NCI-H146 treated with DMSO at 0.1 percent for 48 hours (cell line): ENCODE measurements around the gene NVL.
A peak's percentile ranks its signal among the peaks of the same experiment; 100 is the strongest.
"Not testable (repeated sequence)": the region's sequence is repeated elsewhere in the genome, so short reads cannot be mapped to it uniquely, and the experiment has no call there.

Experiments used
- DNase-seq: peaks from one replicate; lab custom pipeline; 2025; ENCODE audit not compliant: unreplicated experiment; lab: John Stamatoyannopoulos, UW

The NVL gene

DNA sequence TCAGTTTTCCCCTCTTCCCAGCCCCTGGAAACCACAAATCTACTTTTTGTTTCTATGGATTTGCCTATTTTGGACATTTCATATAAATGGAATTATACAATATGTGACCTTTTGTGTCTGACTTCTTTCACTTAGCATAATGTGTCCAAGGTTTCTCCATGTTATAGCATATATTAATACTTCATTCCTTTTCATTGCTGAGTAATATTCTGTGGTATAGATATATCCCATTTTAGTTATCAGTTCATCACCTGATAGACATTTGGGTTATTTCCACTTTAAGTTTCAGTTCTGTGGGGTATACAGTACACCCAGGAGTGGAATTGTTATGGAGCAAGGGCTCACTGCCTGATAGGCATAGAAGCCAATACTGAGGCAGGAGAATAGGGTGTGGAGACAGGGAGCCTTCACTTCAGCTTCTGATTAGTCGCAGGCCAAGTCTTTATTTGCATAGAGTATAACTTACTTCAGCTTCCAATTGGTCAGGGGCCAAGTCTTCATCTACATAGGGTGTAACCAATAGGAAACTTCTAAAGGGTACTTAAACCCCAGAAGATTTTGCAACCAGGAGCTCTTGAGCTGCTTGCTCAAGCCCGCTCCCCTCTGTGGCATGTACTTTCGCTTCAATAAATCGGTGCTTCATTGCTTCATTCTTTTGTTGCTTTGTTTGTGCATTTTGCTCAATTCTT is 8.3 kb upstream of the NVL start:
- DNase-seq, result no peak

- DNase-seq, result no peak
Observed at GRCh38 chr1:224333939-224334786, 4.2 kb upstream of the NVL start.

GRCh38 chr1:224333309-224333926 is 3.4 kb upstream of the NVL start:
- DNase-seq, result peak; percentile 45

- DNase-seq, result no peak
Observed at GRCh38 chr1:224331824-224332223, 1.9 kb upstream of the NVL start.

GRCh38 chr1:224331326-224331725 is 1.4 kb upstream of the NVL start:
- DNase-seq, result no peak

DNA sequence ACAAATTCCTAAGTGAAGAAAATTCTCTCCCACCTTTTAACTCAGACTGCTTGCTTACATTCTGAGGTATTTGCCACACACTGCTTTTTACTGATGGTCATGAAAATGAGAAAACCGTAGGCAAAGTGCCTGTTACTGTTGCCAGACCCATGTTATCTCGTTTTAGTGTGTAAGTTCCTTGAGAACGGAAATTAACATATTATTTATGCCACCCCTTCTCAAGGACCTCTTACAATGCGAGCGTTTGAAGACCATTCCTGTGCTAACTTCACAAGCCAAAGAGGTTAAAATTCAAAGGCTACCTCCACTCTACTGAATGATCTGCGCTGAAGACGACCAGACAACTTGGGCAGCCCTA is 509 bp downstream of the NVL start:
- DNase-seq, result no peak

GRCh38 chr1:224328644-224329043 is 1.3 kb downstream of the NVL start:
- no peak for DNase-seq

DNA sequence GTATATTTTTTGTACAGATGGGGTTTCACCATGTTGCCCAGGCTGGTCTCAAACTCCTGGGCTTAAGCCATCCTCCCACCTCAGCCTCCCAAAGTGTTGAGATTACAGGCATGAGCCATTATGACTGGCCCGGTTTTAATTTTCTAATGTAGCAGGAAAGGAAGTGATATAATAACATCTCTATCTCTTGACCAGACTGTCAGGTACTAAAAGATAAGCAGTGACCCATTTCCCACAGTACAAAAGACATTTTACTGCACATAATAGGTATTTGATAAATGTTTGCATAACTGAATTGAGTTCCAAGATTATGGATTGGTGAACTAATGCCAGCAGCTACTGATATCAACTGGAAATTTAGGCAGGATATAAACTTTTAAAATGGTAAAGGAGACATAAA is 4.0 kb downstream of the NVL start:
- DNase-seq, result no peak

DNA sequence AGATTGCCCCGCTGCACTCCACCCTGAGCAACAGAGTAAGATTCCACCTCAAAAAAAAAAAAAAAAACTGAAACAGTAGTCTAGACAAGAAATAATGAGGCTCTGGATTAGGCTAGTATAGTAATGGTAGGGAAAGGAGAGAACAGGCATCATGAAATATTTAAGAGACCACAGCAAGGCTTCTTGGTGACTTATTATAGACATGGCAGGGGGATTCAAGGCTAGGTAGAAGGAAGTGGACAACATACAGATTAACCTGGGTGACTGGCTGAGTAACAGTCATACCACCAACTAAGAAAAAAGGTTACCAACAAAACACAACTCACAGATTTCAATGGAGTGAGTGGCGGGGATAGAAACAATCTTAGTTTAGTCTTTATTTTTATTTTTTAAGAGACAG is 8.3 kb downstream of the NVL start:
- DNase-seq, result no peak

- peak; percentile 50 for DNase-seq
Observed at GRCh38 chr1:224317383-224318045, 12.5 kb downstream of the NVL start.

DNA sequence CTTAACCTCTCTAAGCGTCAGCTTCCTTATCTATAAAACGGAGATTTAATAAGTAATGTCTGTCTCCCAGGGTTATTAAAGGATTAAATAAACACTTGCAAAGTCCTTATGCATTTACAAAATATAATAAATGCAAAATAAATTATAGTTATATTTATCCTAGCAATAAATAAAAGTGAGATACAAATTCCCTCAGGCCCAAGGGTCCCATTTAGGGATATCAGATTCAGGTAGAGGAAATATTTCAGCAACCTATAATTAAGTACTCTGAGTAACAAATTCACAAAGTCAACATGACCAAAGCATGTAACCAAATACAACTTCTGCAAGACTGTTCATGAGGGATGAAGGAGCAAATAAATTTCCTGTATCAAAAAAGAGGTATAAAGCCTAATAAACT is 17.9 kb downstream of the NVL start:
- DNase-seq, result no peak

- not testable (repeated sequence) for DNase-seq
Observed at GRCh38 chr1:224311503-224311902, 18.5 kb downstream of the NVL start.

DNA sequence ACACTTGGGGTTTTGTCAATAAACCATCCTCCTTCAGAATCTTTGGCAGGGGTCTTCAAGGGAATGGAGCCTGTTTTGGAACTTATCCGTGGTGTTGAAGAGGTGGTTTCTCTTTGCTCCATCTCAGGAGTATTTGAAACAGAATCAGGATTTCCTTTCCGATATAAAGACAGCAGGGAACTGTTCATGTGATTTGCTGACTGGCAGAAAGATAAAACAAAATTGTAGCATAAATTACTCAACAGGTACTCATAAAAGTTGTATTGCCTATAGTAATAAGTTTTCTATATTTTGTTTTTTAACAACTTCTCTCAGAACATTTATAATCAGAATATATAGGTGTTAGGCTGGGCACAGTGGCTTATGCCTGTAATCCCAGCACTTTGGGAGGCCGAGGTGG is 21.9 kb downstream of the NVL start:
- DNase-seq, result no peak

DNA sequence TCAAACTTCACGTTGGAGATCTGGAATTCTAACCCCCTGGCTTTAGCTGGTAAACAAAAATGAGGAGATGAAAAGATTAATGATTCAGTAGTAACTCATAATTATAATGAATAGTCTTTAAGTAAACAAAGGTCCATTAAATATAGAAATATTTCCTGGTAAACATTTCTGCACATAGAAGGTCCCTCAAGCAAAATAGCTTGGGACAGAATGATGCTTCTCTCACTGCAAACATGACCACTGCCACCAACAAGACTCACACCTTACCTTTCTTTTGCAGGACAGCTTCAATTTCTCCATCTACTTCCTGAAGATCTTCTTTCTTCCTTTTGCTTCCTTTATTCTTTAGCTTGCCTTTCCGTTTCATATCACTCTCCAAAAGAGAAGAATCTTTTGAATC is 25.2 kb downstream of the NVL start:
- no peak for DNase-seq

DNA sequence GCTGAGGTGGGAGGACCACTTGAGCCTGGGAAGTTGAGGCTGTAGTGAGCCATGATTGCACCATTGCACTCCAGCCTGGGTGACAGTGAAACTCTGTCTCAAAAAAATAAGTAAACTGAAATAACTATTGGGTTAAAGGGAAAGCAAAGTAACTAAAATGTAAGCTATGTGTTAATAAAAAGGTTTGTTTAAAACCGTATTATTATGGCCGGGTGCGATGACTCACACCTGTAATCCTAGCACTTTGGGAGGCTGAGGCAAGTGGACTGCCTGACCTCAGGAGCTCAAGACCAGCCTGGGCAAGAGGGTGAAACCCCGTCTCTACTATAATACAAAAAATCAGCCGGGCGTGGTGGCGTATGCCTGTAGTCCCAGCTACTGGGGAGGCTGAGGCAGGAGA is 27.0 kb downstream of the NVL start:
- no peak for DNase-seq

- no peak for DNase-seq
Observed at GRCh38 chr1:224301391-224301790, 28.6 kb downstream of the NVL start.

GRCh38 chr1:224300346-224300745 is 29.6 kb downstream of the NVL start:
- no peak for DNase-seq

DNA sequence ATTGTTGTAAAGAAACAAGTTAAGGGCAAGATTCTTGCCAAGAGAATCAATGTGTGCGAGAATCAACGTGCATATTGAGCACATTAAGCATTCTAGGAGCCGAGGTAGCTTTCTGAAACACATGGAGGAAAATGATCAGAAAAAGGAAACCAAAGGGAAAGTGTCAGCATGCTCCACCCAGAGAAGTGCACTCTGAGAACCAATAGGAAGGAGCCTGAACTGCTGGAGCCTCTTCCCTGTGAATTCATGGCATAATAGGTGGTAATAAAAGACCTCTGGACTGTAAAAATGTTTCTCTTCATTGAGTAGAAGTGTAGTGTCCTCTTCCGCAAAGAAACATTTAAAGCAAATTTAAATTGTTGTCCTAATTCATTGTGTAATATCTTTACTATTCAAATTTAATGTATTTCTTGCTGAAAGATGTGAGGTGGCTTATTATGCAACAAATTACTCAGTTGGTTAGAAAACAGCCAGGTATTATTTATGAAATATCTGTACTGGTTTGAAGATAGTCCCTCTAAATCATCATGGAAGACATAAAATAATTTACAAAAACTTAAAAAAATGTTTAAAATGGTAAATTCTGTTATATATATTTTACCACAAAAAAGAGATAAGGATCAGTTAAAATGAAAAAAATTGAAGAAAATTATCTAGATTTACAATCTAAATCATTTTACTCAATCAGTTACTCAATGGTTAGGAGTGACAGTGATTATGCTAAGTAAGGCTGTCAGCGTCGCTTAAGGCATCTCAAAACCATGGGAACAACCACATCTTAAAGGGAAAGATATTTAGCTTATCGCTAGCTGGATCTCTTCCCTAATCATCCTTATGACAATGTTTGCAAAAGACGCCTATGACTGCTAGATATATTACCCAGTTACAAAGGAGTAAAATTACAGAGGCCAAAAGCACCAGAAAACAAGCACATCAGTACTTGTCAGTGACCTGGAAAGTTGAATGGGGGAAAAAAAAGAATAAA is 31.3 kb downstream of the NVL start:
- DNase-seq, result no peak

DNA sequence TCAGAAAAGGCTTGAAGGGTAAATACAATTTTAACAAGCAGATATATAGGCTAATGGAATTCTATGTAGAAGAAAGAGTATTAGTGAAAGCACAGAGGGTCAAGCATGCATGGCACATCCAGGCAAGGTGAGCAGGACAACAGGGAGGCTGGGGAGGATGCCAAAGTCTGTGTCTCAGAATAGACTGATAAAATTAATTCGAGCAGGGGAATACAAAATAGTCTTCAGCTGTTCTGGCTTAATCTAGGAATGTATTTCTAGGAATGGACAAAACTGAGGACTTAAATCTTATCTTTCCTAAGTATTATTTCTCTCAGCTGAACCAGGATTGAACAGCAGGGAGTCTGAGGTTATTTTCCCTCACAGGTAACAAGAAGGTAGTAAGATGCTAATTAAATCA is 35.2 kb downstream of the NVL start:
- no peak for DNase-seq

DNA sequence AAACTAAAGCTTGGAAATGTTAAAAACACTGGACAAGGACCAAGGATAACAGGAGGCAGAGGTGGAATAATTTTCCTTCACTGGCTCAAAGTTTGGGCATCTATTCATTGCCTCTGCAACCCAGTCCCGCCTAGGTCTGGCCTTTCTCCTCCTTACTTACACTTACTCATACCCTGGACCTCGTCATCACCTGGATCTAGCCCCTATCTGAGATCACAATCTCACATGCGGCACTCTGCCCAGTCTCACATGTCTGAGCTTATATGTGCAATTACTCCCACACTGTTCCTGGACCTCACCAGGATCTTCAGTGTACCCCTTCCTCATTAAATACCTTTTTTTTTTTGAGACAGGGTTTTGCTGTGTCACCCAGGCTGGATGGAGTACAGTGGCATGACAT is 37.6 kb downstream of the NVL start:
- DNase-seq, result no peak

GRCh38 chr1:224289396-224289795 is 40.6 kb downstream of the NVL start:
- no peak for DNase-seq
